Upper lobe of left lung (tissue), 6 donors: ENCODE data around the gene TBC1D24. TPM values are rescaled to one million over a fixed set of nuclear protein-coding genes. Genes with fewer than 3 reads are reported as not detected.
A peak's percentile ranks its signal among the peaks of the same experiment; 100 is the strongest.

ENCODE experiments used
- ATAC-seq, 2 donors: fragments of 200-7000 bp; cut with Tn5 transposase; one replicate each; pipeline ENCODE4 v1.9.1; 2022; ENCODE audit warnings: mild to moderate bottlenecking in 2 of 2, moderate library complexity in 2 of 2; ENCODE audit not compliant: low FRiP score in 2 of 2
- DNase-seq, 2 donors: peaks; one replicate each; pipeline ENCODE4 v3.0.0-alpha.2; 2019 to 2020
- H3K27ac ChIP-seq, 4 donors: fragments of 200-600 bp; sonication (generic); one replicate each; pipeline ENCODE4 v1.5.1; 2016 to 2019
- H3K27me3 ChIP-seq, 4 donors: fragments of 200-600 bp; sonication (generic); one replicate each; pipeline ENCODE4 v1.5.1; 2017 to 2019
- H3K36me3 ChIP-seq, 4 donors: fragments of 200-600 bp; sonication (generic); one replicate each; pipeline ENCODE4 v1.5.1; 2016 to 2019
- H3K4me1 ChIP-seq, 4 donors: fragments of 200-600 bp; sonication (generic); one replicate each; pipeline ENCODE4 v1.5.1; 2018 to 2019
- H3K4me3 ChIP-seq, 4 donors: fragments of 200-600 bp; sonication (generic); one replicate each; pipeline ENCODE4 v1.5.1; 2017 to 2019; ENCODE audit warnings: mild to moderate bottlenecking in 2 of 4, moderate library complexity in 1 of 4
- H3K9me3 ChIP-seq, 4 donors: fragments of 200-600 bp; sonication (generic); one replicate each; pipeline ENCODE4 v1.5.1; 2018 to 2019
- CTCF ChIP-seq, 6 experiments: fragments of 450-650 bp in 4 of 6; fragments of 200-600 bp in 2 of 6; sonication (generic) in 2 of 6; IDR thresholded peaks; one replicate each; pipeline ENCODE4 v1.5.1; 2016 to 2019; ENCODE audit warnings: antibody characterized with exemption in 6 of 6
- EP300 ChIP-seq, 4 donors: sonication (generic); formaldehyde crosslinking; IDR thresholded peaks; one replicate each; pipeline ENCODE4 v1.5.1; 2017; ENCODE audit warnings: antibody characterized with exemption in 4 of 4, control low read depth in 2 of 4
- POLR2A ChIP-seq, 4 donors: fragments of 450-650 bp; IDR thresholded peaks; one replicate each; pipeline ENCODE4 v1.5.1; 2016 to 2017; ENCODE audit warnings: antibody characterized with exemption in 4 of 4, mild to moderate bottlenecking in 2 of 4
- POLR2AphosphoS5 ChIP-seq, 2 donors: sonication (generic); formaldehyde crosslinking; IDR thresholded peaks; one replicate each; pipeline ENCODE4 v1.5.1; 2017; ENCODE audit warnings: antibody characterized with exemption in 2 of 2
- WGBS, 2 donors: methylation state at CpG; one replicate each; pipeline ENCODE4 v1.1.5; 2017 to 2018; 5-methylcytosine and 5-hydroxymethylcytosine counted together
- total RNA-seq, 6 donors: library from RNA; depleted of rRNA in 4 of 6; stranded (reverse); fragments of >200 nt in 4 of 6; gene quantifications; one replicate each; pipeline versions ENCODE4 v1.1.0 to v1.2.1, GENCODE V29; 2016 to 2021
- donor health status: DM: no; HTN: no; CAD: no; lungs with moderate emphysema.
- donor health status: DM: no; HTN: yes; CAD: no; lungs with severe emphysema.

Gene TBC1D24
- total RNA-seq, 6 donors from 2014 or later, result 25.9 to 49.6 (median 37.2) TPM

- no peaks in the 10 kb centered on the region for H3K27me3 ChIP-seq
- peaks cover 0 to 19% (median 5%) of the 10 kb centered on the region in 4 donors for H3K36me3 ChIP-seq
- WGBS, 2 donors, result 76 to 81% methylated on average over 12 of the region's 12 CpGs
- TF ChIP-seq CTCF (IDR thresholded peaks at IDR 0.05) (no peak), POLR2AphosphoS5 (IDR thresholded peaks at IDR 0.05) (no peak), POLR2A (IDR thresholded peaks at IDR 0.05) (no peak)
- peak in 1 of 2 donors; percentile 45 for DNase-seq
- H3K4me3 ChIP-seq, result peak overlapping the region in 1 of 4 donors; percentile 73
- peak overlapping the region; percentile 98 to 100 (median 99) for H3K27ac ChIP-seq
- H3K9me3 ChIP-seq, result no peaks in the 10 kb centered on the region
- no peak for ATAC-seq
- H3K4me1 ChIP-seq, result peaks cover 61 to 76% (median 65%) of the 10 kb centered on the region in 4 donors
Observed at GRCh38 chr16:2517954-2518605, 43.2 kb downstream of the TBC1D24 start.

- 80% methylated on average over 25 to 39 of the region's 39 CpGs for WGBS, 2 donors
- H3K4me1 ChIP-seq, result peaks cover 60 to 73% (median 61%) of the 10 kb centered on the region in 4 donors
- peak; percentile 37 to 86 for DNase-seq
Observed at GRCh38 chr16:2518823-2519710, 44.1 kb downstream of the TBC1D24 start.

GRCh38 chr16:2519711-2520080, 44.8 kb downstream of the TBC1D24 start:
- Histone ChIP-seq H3K27ac (peak overlapping the region; percentile 82 to 99 (median 98)), H3K9me3 (no peaks in the 10 kb centered on the region), H3K4me3 (peak overlapping the region in 3 of 4 donors; percentile 73 to 91 (median 73)), H3K36me3 (peaks cover 0 to 34% (median 21%) of the 10 kb centered on the region in 4 donors), H3K27me3 (no peaks in the 10 kb centered on the region), H3K4me1 (peaks cover 60 to 72% (median 61%) of the 10 kb centered on the region in 4 donors)
- no peak for TF ChIP-seq POLR2AphosphoS5 (IDR thresholded peaks at IDR 0.05)
- no peak for TF ChIP-seq CTCF (IDR thresholded peaks at IDR 0.05)
- ATAC-seq (no peak), DNase-seq (peak; percentile 26 to 89)
- 44 to 74% methylated on average over 19 to 22 of the region's 22 CpGs for WGBS, 2 donors

More at GRCh38 chr16:2518823-2519710, 44.1 kb downstream of the TBC1D24 start:
- ATAC-seq, result no peak
- H3K9me3 ChIP-seq, result no peaks in the 10 kb centered on the region
- TF ChIP-seq EP300 (IDR thresholded peaks at IDR 0.05), result no peak
- TF ChIP-seq CTCF (IDR thresholded peaks at IDR 0.05), result peak in 1 of 6 experiments; percentile 11
- peaks cover 0 to 28% (median 15%) of the 10 kb centered on the region in 4 donors for H3K36me3 ChIP-seq
- H3K27ac ChIP-seq, result peak overlapping the region; percentile 98 to 100 (median 99)
- no peaks in the 10 kb centered on the region for H3K27me3 ChIP-seq
- peak overlapping the region in 3 of 4 donors; percentile 73 to 91 (median 73) for H3K4me3 ChIP-seq

GRCh38 chr16:2520097-2520783, 45.3 kb downstream of the TBC1D24 start, which contains the start of gene AMDHD2:
Gene AMDHD2 (plus strand): TSS chr16:2520371. CDS start chr16:2520459, 88 bp downstream.
- H3K36me3 ChIP-seq, result peaks cover 0 to 39% (median 26%) of the 10 kb centered on the region in 4 donors
- H3K4me1 ChIP-seq, result peaks cover 56 to 67% (median 57%) of the 10 kb centered on the region in 4 donors
- H3K27me3 ChIP-seq, result no peaks in the 10 kb centered on the region
- peak; percentile 92 to 99 for DNase-seq
- H3K9me3 ChIP-seq, result no peaks in the 10 kb centered on the region
- peak; percentile 54 to 85 for ATAC-seq
- peak in 1 of 4 donors; percentile 76 for TF ChIP-seq POLR2A (IDR thresholded peaks at IDR 0.05)
- TF ChIP-seq CTCF (IDR thresholded peaks at IDR 0.05), result no peak
- TF ChIP-seq EP300 (IDR thresholded peaks at IDR 0.05), result peak in 1 of 4 donors; percentile 83
- TF ChIP-seq POLR2AphosphoS5 (IDR thresholded peaks at IDR 0.05), result peak; percentile 78 to 89
- WGBS, 2 donors, result 0 to 2% methylated on average over 9 to 33 of the region's 83 CpGs
- H3K27ac ChIP-seq, result peak within 1 kb of the TSS; percentile 82 to 99 (median 98)
- peak within 1 kb of the TSS; percentile 61 to 91 (median 73) for H3K4me3 ChIP-seq
